ENCODE results near the gene MYH9.

DNA sequence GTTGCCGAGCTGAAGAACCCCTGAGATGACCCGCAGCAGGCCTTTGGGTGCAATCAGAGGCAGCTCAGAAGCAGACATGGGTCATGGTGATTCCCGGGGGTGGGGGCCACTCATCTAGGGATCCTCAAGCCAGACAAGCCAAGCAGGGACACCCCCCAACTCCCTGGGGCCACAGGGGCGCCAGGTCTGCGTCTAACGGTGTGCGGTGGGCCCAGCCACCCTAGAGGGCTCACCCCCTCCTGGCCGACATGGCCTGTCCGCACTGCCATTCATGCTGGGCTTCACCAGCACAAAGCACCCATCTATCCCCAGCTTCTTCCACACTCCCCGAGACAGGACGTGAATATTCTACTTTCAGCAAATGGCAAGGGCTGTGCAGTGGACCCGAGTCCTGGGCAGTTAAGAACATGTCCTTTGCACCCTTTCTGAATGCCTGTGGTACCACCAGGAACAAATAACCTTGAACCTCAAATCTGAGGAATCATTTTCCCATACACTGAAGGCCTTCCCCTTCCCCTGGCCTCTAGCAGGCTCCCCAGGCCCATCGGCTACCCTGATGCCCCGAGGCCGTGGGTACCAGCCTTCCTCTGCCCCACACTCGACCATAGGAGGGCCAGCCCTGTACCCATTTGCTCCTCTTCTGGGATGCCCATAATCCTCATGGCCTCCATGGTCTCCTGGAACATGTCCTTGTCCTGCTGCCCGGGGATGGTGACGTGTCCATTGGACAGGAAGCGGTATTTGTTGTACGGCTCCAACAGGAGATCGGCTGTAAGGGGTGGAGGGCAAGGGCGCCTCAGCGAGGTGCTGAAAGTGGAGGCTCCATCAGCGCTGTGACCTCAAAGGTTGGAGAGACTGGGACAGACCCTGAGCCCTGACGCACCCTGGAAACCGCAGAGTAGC, 67.9 kb downstream of the MYH9 start:
- TF ChIP-seq, protein P1, sequence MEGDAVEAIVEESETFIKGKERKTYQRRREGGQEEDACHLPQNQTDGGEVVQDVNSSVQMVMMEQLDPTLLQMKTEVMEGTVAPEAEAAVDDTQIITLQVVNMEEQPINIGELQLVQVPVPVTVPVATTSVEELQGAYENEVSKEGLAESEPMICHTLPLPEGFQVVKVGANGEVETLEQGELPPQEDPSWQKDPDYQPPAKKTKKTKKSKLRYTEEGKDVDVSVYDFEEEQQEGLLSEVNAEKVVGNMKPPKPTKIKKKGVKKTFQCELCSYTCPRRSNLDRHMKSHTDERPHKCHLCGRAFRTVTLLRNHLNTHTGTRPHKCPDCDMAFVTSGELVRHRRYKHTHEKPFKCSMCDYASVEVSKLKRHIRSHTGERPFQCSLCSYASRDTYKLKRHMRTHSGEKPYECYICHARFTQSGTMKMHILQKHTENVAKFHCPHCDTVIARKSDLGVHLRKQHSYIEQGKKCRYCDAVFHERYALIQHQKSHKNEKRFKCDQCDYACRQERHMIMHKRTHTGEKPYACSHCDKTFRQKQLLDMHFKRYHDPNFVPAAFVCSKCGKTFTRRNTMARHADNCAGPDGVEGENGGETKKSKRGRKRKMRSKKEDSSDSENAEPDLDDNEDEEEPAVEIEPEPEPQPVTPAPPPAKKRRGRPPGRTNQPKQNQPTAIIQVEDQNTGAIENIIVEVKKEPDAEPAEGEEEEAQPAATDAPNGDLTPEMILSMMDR (IDR thresholded peaks at IDR 0.05): no peak
- TF ChIP-seq POLR2AphosphoS5 (IDR thresholded peaks at IDR 0.05): peak; percentile 34
